Measurements from ENCODE around the gene KRT86.

DNA sequence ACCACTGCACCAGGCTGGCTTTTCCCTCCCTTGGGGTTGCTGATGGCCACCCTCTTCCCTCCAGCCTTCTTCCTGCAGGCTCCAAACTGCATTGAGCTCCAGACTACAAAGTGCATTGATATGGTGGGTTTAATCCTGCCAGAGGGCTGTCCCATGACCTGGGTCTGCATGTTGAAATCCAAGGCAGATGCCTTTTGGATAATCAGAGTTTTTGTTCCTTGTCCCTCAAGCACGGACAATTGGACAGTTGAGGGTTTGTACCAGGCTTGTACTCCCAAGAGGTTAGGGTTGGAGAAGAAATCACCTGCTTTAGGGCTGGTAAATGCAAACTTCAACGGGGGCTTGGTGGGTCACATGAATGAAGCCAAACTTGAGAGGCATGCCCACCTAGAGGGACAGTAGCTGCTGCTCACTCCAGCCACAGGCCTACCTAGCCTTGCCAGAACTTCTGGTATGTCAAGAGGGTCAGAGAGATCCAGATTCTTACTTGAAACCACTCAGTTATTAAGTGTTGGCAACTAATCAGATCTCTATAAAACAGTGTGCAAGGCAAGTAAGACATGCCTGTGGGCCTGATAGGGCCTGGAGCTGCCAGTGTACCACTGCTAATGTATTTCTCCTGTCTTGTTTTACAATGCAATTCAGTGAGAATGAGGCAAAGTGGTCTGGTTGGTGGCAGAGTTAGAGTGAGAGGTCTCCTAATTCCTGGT is 68.5 kb downstream of the KRT86 start:
- TF ChIP-seq POLR2A (IDR thresholded peaks at IDR 0.05) = no peak
- TF ChIP-seq, protein P1, sequence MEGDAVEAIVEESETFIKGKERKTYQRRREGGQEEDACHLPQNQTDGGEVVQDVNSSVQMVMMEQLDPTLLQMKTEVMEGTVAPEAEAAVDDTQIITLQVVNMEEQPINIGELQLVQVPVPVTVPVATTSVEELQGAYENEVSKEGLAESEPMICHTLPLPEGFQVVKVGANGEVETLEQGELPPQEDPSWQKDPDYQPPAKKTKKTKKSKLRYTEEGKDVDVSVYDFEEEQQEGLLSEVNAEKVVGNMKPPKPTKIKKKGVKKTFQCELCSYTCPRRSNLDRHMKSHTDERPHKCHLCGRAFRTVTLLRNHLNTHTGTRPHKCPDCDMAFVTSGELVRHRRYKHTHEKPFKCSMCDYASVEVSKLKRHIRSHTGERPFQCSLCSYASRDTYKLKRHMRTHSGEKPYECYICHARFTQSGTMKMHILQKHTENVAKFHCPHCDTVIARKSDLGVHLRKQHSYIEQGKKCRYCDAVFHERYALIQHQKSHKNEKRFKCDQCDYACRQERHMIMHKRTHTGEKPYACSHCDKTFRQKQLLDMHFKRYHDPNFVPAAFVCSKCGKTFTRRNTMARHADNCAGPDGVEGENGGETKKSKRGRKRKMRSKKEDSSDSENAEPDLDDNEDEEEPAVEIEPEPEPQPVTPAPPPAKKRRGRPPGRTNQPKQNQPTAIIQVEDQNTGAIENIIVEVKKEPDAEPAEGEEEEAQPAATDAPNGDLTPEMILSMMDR (IDR thresholded peaks at IDR 0.05) = no peak
- no peak for TF ChIP-seq EP300 (IDR thresholded peaks at IDR 0.05)
- TF ChIP-seq POLR2AphosphoS5 (IDR thresholded peaks at IDR 0.05) = no peak
